ENCODE results near the gene WNT3A.

WNT3A gene

DNA sequence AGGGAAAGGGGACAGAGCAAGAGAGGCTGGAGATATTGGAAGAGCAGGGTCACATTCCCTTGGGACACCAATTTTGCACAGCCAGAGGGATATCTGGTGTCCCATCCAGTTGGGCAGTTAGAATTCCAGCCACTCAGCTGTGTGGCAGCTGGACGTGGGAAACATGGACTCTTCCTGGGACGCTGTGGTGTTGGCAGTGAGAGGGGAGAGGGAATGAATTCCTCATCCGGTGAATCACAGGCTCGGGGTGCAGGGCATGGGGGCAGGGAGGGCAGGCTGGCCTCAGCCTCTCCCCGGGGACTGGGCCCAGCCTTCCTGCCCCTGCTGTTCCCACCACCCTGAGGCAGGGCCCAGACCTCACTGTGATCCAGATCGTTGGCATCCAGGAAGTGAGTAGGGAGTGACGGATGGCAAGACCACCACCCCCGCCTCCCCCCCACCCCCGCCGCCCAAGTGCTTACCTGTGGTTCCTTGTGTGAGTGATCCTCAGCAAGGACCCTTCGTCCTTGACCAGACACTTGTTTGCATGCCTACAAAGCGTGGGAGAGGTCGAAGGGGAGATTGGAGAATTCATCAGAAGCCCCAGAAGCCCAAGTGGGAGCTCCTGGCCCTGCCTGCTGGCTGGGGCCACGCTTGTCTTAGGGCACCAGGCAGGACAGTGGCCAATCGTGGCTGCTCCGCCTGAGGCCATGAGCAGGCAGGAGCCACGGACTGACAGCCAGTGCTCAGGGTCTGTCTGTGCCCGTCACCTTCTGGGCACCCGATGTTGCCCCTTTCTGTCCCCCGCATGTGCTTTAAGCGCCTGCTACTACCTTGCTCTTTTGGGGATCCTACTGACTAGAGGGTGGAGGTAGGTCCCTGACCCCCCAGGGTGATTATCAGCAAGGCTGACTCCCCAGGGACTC is 8.7 kb downstream of the WNT3A start:
- TF ChIP-seq, protein P1, sequence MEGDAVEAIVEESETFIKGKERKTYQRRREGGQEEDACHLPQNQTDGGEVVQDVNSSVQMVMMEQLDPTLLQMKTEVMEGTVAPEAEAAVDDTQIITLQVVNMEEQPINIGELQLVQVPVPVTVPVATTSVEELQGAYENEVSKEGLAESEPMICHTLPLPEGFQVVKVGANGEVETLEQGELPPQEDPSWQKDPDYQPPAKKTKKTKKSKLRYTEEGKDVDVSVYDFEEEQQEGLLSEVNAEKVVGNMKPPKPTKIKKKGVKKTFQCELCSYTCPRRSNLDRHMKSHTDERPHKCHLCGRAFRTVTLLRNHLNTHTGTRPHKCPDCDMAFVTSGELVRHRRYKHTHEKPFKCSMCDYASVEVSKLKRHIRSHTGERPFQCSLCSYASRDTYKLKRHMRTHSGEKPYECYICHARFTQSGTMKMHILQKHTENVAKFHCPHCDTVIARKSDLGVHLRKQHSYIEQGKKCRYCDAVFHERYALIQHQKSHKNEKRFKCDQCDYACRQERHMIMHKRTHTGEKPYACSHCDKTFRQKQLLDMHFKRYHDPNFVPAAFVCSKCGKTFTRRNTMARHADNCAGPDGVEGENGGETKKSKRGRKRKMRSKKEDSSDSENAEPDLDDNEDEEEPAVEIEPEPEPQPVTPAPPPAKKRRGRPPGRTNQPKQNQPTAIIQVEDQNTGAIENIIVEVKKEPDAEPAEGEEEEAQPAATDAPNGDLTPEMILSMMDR (IDR thresholded peaks at IDR 0.05; ENCODE audit: insufficient read depth, low read length), result no peak
- TF ChIP-seq GABPA (IDR thresholded peaks at IDR 0.05; ENCODE audit: low read depth) (no peak), SPI1 (IDR thresholded peaks at IDR 0.05; ENCODE audit: borderline replicate concordance, low read depth) (no peak), POLR2AphosphoS5 (IDR thresholded peaks at IDR 0.05; ENCODE audit: low read depth) (no peak)
- TF ChIP-seq, protein P2, sequence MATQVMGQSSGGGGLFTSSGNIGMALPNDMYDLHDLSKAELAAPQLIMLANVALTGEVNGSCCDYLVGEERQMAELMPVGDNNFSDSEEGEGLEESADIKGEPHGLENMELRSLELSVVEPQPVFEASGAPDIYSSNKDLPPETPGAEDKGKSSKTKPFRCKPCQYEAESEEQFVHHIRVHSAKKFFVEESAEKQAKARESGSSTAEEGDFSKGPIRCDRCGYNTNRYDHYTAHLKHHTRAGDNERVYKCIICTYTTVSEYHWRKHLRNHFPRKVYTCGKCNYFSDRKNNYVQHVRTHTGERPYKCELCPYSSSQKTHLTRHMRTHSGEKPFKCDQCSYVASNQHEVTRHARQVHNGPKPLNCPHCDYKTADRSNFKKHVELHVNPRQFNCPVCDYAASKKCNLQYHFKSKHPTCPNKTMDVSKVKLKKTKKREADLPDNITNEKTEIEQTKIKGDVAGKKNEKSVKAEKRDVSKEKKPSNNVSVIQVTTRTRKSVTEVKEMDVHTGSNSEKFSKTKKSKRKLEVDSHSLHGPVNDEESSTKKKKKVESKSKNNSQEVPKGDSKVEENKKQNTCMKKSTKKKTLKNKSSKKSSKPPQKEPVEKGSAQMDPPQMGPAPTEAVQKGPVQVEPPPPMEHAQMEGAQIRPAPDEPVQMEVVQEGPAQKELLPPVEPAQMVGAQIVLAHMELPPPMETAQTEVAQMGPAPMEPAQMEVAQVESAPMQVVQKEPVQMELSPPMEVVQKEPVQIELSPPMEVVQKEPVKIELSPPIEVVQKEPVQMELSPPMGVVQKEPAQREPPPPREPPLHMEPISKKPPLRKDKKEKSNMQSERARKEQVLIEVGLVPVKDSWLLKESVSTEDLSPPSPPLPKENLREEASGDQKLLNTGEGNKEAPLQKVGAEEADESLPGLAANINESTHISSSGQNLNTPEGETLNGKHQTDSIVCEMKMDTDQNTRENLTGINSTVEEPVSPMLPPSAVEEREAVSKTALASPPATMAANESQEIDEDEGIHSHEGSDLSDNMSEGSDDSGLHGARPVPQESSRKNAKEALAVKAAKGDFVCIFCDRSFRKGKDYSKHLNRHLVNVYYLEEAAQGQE (IDR thresholded peaks at IDR 0.05; ENCODE audit: insufficient replicate concordance, low read depth), result no peak
- Histone ChIP-seq H3K27ac (replicated peaks) (no peak overlapping the region), H3K27me3 (ENCODE audit: insufficient read depth, poor library complexity, severe bottlenecking) (peaks cover 6% of the 10 kb centered on the region), H3K4me3 (replicated peaks; ENCODE audit: insufficient read depth, low read length) (no peak overlapping the region)
- no peak for DNase-seq (ENCODE audit: low read depth in 1 of 2, low spot score in 1 of 2)

DNA sequence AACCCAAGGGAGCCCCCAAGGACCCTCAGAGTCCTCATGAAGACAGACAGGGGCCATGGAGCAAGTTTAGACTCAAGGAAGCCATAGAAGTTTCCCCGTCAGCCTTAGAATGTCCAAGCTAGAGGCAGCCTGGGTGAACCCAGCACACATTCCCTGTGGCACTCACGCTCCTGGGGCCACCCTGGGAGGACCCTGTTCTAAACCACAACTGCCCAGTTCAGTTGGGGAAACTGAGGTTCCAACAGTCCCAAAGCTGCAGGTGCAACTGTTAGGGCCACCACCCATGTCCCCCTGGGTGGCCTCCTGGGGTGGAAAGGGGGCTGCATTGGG is 9.3 kb downstream of the WNT3A start:
- TF ChIP-seq, protein P2 (IDR thresholded peaks at IDR 0.05; ENCODE audit: insufficient replicate concordance, low read depth), result no peak
- no peak for TF ChIP-seq POLR2AphosphoS5 (IDR thresholded peaks at IDR 0.05; ENCODE audit: low read depth)

DNA sequence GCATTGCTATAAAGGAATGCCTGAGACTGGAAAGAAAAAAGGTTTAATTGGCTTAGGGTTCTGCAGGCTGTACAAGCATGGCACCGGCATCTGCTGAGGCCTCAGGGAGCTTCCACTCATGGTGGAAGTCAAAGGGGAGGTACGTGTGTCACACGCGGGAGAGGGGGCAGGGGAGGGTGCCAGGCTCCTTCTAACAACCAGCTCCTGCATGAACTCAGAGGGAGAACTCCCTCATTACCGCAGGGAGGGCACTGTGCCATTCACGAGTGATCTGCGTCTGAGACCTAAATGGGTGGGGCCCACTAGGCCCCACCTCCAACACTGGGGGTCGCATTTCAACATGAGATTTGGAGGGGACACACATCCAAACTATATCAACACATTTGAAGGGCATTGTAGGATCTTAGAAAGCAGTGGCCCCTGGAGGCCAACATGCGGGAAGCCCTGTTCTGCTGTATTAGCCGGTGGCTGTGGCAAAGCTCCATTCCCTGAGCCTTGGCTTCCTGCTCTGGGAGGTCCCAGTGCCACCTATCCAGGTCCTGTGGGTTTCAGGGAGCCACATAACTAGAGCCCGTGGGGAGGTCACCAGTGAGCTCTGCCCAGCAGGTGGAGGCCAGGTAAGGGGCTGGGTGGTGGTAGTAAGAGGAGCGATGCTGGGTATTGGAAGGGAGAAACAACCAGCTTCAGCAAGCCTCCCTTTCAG is 10.0 kb downstream of the WNT3A start:
- TF ChIP-seq GABPA (IDR thresholded peaks at IDR 0.05; ENCODE audit: low read depth) (no peak), POLR2AphosphoS5 (IDR thresholded peaks at IDR 0.05; ENCODE audit: low read depth) (no peak), SPI1 (IDR thresholded peaks at IDR 0.05; ENCODE audit: borderline replicate concordance, low read depth) (no peak)
- TF ChIP-seq, protein P1 (IDR thresholded peaks at IDR 0.05; ENCODE audit: insufficient read depth, low read length), result no peak
- TF ChIP-seq, protein P2 (IDR thresholded peaks at IDR 0.05; ENCODE audit: insufficient replicate concordance, low read depth), result no peak
- no peak for DNase-seq (ENCODE audit: low read depth in 1 of 2, low spot score in 1 of 2)
- Histone ChIP-seq H3K27ac (replicated peaks) (no peak overlapping the region), H3K4me3 (replicated peaks; ENCODE audit: insufficient read depth, low read length) (no peak overlapping the region), H3K27me3 (ENCODE audit: insufficient read depth, poor library complexity, severe bottlenecking) (no peaks in the 10 kb centered on the region)

More for the DNA sequence above, 9.3 kb downstream of the WNT3A start:
- Histone ChIP-seq H3K27me3 (ENCODE audit: insufficient read depth, poor library complexity, severe bottlenecking) (peaks cover 2% of the 10 kb centered on the region), H3K27ac (replicated peaks) (no peak overlapping the region), H3K4me3 (replicated peaks; ENCODE audit: insufficient read depth, low read length) (no peak overlapping the region)
- DNase-seq (ENCODE audit: low read depth in 1 of 2, low spot score in 1 of 2), result no peak

All from HL-60 (cell line).